BJ (cell line): ENCODE results near the gene C10orf90. TPM values are rescaled to one million over a fixed set of nuclear protein-coding genes. Genes with fewer than 3 reads are reported as not detected.

ENCODE experiments used
- CTCF ChIA-PET: fragments of 350-600 bp; formaldehyde crosslinking; extraction: SDS; loops from one replicate; lab custom pipeline; 2021; ENCODE audit warnings: antibody characterized with exemption, inconsistent platforms; lab: Yijun Ruan, JAX
- POLR2A ChIA-PET: fragments of 300-600 bp; sonication (Branson Sonifier 250); formaldehyde crosslinking; extraction: SDS; loops from one replicate; lab custom pipeline; 2021; ENCODE audit warnings: antibody characterized with exemption; lab: Charles Lee
- DNase-seq: peaks from one replicate; pipeline ENCODE4 v3.0.0-alpha.2; 2011; ENCODE audit warnings: low read depth
- H3K27me3 ChIP-seq: 2 replicates; pipeline ENCODE4 v1.6.0; 2011; ENCODE audit warnings: low read length; ENCODE audit not compliant: control insufficient read depth, insufficient read depth
- H3K36me3 ChIP-seq: 2 replicates; pipeline ENCODE4 v1.5.1; 2011; ENCODE audit warnings: low read length; ENCODE audit not compliant: control insufficient read depth, insufficient read depth
- H3K4me3 ChIP-seq: 2 replicates; pipeline ENCODE4 v1.5.1; 2011; ENCODE audit warnings: low read depth, mild to moderate bottlenecking, control low read depth, low read length
- polyA plus RNA-seq: library from polyadenylated mRNA; depleted of rRNA; stranded (reverse); fragments of >200 nt; gene quantifications from 2 replicates; pipeline ENCODE4 v1.2.3, GENCODE V29; 2011
- TF ChIP-seq, protein P1 (sequence below): IDR thresholded peaks from 2 replicates; pipeline ENCODE4 v1.5.1; 2011; ENCODE audit warnings: low read depth, mild to moderate bottlenecking, control low read depth, inconsistent platforms, low read length, moderate library complexity; ENCODE audit not compliant: insufficient read depth

Gene C10orf90
- polyA plus RNA-seq, 1 experiment: not detected

DNA sequence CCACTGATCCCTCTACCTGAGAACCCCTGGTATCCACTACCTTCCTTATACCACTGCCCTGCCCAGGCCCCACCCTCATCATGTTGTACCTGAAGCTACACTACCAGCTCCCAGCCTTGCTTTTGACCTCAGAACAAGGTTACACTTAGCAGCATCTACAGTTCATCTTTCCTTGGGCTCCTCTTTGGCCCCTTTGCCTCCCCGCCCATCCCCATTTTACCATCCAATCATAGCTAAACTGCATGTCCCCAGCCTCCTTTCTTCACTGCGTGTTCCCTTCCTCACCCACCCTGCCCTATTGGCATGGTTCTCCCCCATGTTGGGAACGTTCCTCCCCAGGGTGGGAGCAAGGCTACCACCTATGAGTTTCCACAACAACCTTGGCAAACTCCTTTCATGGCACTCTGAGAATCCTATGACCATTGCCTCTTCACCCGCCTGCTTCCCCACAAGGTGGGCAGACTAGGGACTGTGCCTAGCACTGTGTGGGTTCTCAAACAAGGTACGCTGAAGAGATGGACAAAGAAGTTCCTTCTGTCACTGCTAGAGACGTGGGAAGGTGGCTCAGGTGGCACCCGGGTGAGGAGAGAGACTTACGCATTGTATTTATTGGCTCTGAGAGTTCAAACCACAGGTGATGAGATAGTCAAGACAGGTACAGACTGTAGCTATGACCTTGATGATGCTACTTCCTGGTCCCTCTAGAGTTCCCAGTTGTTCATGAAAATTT is 215.3 kb downstream of the C10orf90 start:
- TF ChIP-seq, protein P1, sequence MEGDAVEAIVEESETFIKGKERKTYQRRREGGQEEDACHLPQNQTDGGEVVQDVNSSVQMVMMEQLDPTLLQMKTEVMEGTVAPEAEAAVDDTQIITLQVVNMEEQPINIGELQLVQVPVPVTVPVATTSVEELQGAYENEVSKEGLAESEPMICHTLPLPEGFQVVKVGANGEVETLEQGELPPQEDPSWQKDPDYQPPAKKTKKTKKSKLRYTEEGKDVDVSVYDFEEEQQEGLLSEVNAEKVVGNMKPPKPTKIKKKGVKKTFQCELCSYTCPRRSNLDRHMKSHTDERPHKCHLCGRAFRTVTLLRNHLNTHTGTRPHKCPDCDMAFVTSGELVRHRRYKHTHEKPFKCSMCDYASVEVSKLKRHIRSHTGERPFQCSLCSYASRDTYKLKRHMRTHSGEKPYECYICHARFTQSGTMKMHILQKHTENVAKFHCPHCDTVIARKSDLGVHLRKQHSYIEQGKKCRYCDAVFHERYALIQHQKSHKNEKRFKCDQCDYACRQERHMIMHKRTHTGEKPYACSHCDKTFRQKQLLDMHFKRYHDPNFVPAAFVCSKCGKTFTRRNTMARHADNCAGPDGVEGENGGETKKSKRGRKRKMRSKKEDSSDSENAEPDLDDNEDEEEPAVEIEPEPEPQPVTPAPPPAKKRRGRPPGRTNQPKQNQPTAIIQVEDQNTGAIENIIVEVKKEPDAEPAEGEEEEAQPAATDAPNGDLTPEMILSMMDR: no peak
- Histone ChIP-seq H3K36me3 (no peaks in the 10 kb centered on the region), H3K4me3 (no peak overlapping the region), H3K27me3 (no peaks in the 10 kb centered on the region)
- ChIA-PET CTCF (interaction anchor here (1.1 to 1.6 kb wide), 2 partner anchors 8 to 11 kb away, joined by 3 to 5 read pairs; no protein-coding TSS in a partner anchor), POLR2A (no interaction called here)
- no peak for DNase-seq

DNA sequence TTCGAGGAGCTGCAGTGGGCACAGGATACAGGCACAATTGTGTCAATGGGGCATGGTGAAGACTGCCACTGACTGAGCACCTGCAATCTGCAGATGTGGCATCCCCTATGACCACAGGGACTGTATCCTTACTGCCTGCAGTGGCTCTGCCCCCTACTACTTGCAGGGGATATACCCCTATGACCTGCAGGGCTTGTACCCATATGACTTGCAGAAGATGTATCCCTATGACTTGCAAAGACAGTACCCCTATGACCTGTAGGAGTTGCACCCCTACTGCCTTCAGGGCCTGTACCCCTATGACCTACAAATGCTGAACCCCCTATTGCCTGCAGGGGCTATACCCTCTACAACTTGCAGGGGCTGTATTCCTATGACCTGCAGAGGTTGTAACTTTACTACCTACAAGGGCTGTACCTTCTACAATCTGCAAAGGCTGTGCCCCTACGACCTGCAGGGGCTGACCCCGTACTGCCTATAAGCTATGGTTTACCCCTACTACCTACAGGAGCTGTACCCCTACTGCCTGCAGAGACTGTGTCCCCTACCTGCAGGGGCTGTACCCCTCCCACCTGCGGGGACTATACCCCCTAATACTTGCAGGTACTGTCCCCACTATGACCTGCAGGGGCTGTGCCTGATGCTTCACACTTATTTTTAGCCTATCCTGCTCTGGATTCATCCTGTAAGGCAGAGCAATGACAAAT is 216.3 kb downstream of the C10orf90 start:
- POLR2A ChIA-PET: no interaction called here
- CTCF ChIA-PET: no interaction called here
- TF ChIP-seq, protein P1: no peak
- no peak overlapping the region for H3K4me3 ChIP-seq
- DNase-seq: no peak
- no peaks in the 10 kb centered on the region for H3K36me3 ChIP-seq
- H3K27me3 ChIP-seq: no peaks in the 10 kb centered on the region

DNA sequence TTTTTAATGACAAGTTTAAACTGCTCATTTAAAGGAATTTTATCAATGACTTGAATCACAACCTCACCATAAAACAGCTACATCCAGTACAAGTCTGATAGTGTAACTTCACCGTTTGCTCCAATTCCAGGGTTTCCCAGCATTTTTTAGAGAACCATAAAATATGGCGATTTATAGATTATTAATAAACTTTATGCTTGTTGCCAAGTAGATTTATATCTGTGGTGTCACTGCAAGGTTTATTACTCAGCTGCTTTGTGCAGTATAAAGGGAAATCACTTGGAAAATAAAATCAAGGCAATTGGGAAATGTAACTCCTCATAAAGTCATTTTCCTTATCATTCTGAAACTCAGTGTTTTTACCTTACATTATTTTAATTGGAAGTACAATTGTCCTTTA is 218.2 kb downstream of the C10orf90 start:
- TF ChIP-seq, protein P1: no peak

DNA sequence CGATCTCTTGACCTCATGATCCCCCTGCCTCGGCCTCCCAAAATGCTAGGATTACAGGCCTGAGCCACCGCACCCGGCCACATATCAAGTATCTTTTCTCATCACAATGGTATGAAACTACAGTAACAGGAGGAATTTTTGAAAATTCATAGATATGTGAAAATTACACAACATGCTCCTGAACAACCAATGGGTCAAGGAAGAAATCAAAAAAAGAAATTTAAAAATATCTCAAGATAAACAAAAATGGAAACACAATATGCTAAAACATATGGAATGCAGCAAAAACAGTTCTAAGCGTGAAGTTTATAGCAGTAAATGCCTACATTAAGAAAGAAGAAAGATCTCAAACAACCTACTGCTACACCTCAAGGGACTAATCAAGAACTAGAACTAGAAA is 222.4 kb downstream of the C10orf90 start:
- no peaks in the 10 kb centered on the region for H3K36me3 ChIP-seq
- TF ChIP-seq, protein P1: no peak
- CTCF ChIA-PET: interaction anchor here (1.3 kb wide), 1 partner anchor 14 kb away, joined by 3 read pairs; no protein-coding TSS in a partner anchor
- H3K27me3 ChIP-seq: no peaks in the 10 kb centered on the region; the same call in 1 of the 2 replicates
- no peak overlapping the region for H3K4me3 ChIP-seq
- POLR2A ChIA-PET: no interaction called here
- no peak for DNase-seq

More for the DNA sequence above, 218.2 kb downstream of the C10orf90 start:
- Histone ChIP-seq H3K27me3 (no peaks in the 10 kb centered on the region), H3K4me3 (no peak overlapping the region), H3K36me3 (no peaks in the 10 kb centered on the region)
- ChIA-PET POLR2A (no interaction called here), CTCF (no interaction called here)
- no peak for DNase-seq

DNA sequence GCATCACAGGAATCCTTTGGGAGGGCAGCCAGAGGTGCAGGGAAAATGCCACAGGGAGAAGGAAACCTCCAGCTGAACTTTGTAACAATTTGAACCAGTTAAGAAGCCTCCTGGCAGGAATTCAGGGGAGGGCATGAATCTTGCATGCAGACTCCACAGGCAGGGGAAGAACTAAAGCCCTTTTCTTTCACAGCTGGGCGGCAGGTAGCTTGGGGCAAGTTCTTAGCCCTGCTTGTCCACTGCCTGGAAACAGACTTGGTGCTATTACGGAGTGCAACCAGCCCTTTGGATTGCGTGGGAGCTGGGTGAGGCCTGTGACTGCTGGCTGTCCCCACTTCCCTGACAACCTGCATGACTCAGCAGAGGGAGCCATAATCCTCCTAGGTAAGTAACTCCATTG is 230.6 kb downstream of the C10orf90 start:
- DNase-seq: no peak
- H3K36me3 ChIP-seq: no peaks in the 10 kb centered on the region
- H3K4me3 ChIP-seq: no peak overlapping the region
- H3K27me3 ChIP-seq: peaks cover 2% of the 10 kb centered on the region; the same call in 1 of the 2 replicates
- ChIA-PET CTCF (no interaction called here), POLR2A (no interaction called here)
- TF ChIP-seq, protein P1: no peak
